Naive thymus-derived CD8-positive, alpha-beta T cell (primary cell): ENCODE results near the gene TPM4. TPM values are rescaled to one million over a fixed set of nuclear protein-coding genes. Genes with fewer than 3 reads are reported as not detected.
"Not testable (repeated sequence)": the region's sequence is repeated elsewhere in the genome, so short reads cannot be mapped to it uniquely, and the experiment has no call there.

Experiments used
- ATAC-seq, 2 donors: fragments of 150-1000 bp; cut with Tn5 transposase in 1 of 2; sonication (Bioruptor Pico), chemical (Tn5 transposase) in 1 of 2; 1 replicate in 1 of 2; 2 replicates in 1 of 2; pipeline ENCODE4 v1.10.0; 2021; ENCODE audit warnings: mild to moderate bottlenecking in 2 of 2, moderate library complexity in 2 of 2
- POLR2A ChIA-PET: fragments of 350-600 bp; sonication (Branson Sonifier 250); formaldehyde crosslinking; loops from one replicate; lab custom pipeline; 2021; ENCODE audit warnings: antibody characterized with exemption; lab: Charles Lee
- DNase-seq, 10 donors: peaks; one replicate each; pipeline versions ENCODE4 v3.0.0 to v3.0.0-alpha.2; 2020 to 2022
- H3K27ac Mint-ChIP-seq, 10 donors: one replicate each; pipeline ENCODE4 v1.8.0; 2020 to 2022; ENCODE audit warnings: mild to moderate bottlenecking in 10 of 10, mixed read lengths in 10 of 10, moderate library complexity in 4 of 10, inconsistent platforms in 1 of 10
- H3K27me3 Mint-ChIP-seq, 5 donors: one replicate each; pipeline ENCODE4 v1.8.0; 2021 to 2022; ENCODE audit warnings: mixed read lengths in 5 of 5
- H3K36me3 Mint-ChIP-seq, 3 donors: one replicate each; pipeline ENCODE4 v1.8.0; 2020 to 2022; ENCODE audit warnings: mixed read lengths in 3 of 3, mild to moderate bottlenecking in 2 of 3, inconsistent platforms in 1 of 3
- H3K4me1 Mint-ChIP-seq, 4 donors: one replicate each; pipeline ENCODE4 v1.8.0; 2021 to 2022; ENCODE audit warnings: mixed read lengths in 4 of 4
- H3K4me3 Mint-ChIP-seq, 10 donors: one replicate each; pipeline ENCODE4 v1.8.0; 2020 to 2022; ENCODE audit warnings: mild to moderate bottlenecking in 10 of 10, mixed read lengths in 10 of 10, moderate library complexity in 6 of 10, inconsistent platforms in 1 of 10
- H3K9me3 Mint-ChIP-seq, 9 donors: one replicate each; pipeline ENCODE4 v1.8.0; 2020 to 2022; ENCODE audit warnings: mixed read lengths in 9 of 9, mild to moderate bottlenecking in 3 of 9, inconsistent platforms in 1 of 9, moderate library complexity in 1 of 9
- polyA plus RNA-seq, 3 donors: library from polyadenylated mRNA; unstranded; fragments of 300-500 nt; fragmentation: Illumina TruSeq; gene quantifications; one replicate each; pipeline ENCODE4 v1.2.3, GENCODE V29; 2021
- total RNA-seq, 8 experiments: library from RNA in 2 of 8; stranded (reverse) in 2 of 8; gene quantifications; one replicate each; pipeline ENCODE4 v1.2.3 and lab custom pipeline; 2021 to 2026

The TPM4 gene
- total and polyA plus RNA-seq, 5 experiments from 2014 or later, result 27.4 to 60.4 (median 30.8) TPM

- peaks cover 13 to 55% (median 36%) of the 10 kb centered on the region in 4 donors for H3K4me1 Mint-ChIP-seq
- POLR2A ChIA-PET, result interaction anchor here (0.6 to 1.2 kb wide), 8 partner anchors 10 to 743 kb away, joined by 3 to 7 read pairs (median 4); partner anchors contain the start of genes FAM32A and TPM4
- H3K36me3 Mint-ChIP-seq, result peaks cover 0 to 96% (median 36%) of the 10 kb centered on the region in 3 donors
- ATAC-seq (no peak), DNase-seq (peak in 1 of 10 donors; percentile 6)
- no peak overlapping the region for H3K4me3 Mint-ChIP-seq
- no peaks in the 10 kb centered on the region for H3K9me3 Mint-ChIP-seq
- no peaks in the 10 kb centered on the region for H3K27me3 Mint-ChIP-seq
- peak overlapping the region in 5 of 10 donors; percentile 27 to 71 (median 41) for H3K27ac Mint-ChIP-seq
These were observed 12.9 kb downstream of the TPM4 start for GRCh38 chr19:16089010-16089846.

- Mint-ChIP-seq H3K4me3 (no peak overlapping the region), H3K36me3 (peaks cover 0 to 92% (median 47%) of the 10 kb centered on the region in 3 donors), H3K27ac (peak overlapping the region in 4 of 10 donors; percentile 7 to 63 (median 20)), H3K9me3 (no peaks in the 10 kb centered on the region), H3K4me1 (peaks cover 11 to 57% (median 32%) of the 10 kb centered on the region in 4 donors), H3K27me3 (no peaks in the 10 kb centered on the region)
- ATAC-seq, result no peak
- POLR2A ChIA-PET, result interaction anchor here (1.2 to 1.8 kb wide), 2 partner anchors 13 to 21 kb away, joined by 3 to 8 read pairs; no protein-coding TSS in a partner anchor
- no peak for DNase-seq
These were observed 15.5 kb downstream of the TPM4 start for GRCh38 chr19:16091546-16092475.

- no peaks in the 10 kb centered on the region for H3K27me3 Mint-ChIP-seq
- H3K4me3 Mint-ChIP-seq, result peak overlapping the region in 8 of 10 donors; percentile 55 to 82 (median 70)
- H3K27ac Mint-ChIP-seq, result peak overlapping the region; percentile 77 to 96 (median 88)
- peaks cover 0 to 89% (median 33%) of the 10 kb centered on the region in 3 donors for H3K36me3 Mint-ChIP-seq
- peaks cover 15 to 43% (median 34%) of the 10 kb centered on the region in 4 donors for H3K4me1 Mint-ChIP-seq
- no peaks in the 10 kb centered on the region for H3K9me3 Mint-ChIP-seq
- DNase-seq, result peak in 1 of 10 donors; percentile 20
- POLR2A ChIA-PET, result interaction anchor here (0.6 to 3.8 kb wide), 11 partner anchors 8 to 277 kb away, joined by 3 to 31 read pairs (median 4); partner anchors contain the start of gene AP1M1
- ATAC-seq, result no peak
These were observed 18.2 kb downstream of the TPM4 start for GRCh38 chr19:16094360-16095070.

GRCh38 chr19:16095071-16095571, 18.8 kb downstream of the TPM4 start:
- H3K4me1 Mint-ChIP-seq, result peaks cover 17 to 41% (median 33%) of the 10 kb centered on the region in 4 donors
- peaks cover 0 to 88% (median 34%) of the 10 kb centered on the region in 3 donors for H3K36me3 Mint-ChIP-seq
- ATAC-seq, result peak; percentile 78 to 82
- POLR2A ChIA-PET, result interaction anchor here (0.6 to 3.8 kb wide), 12 partner anchors 9 to 277 kb away, joined by 3 to 31 read pairs (median 4); partner anchors contain the start of gene AP1M1
- DNase-seq, result peak in 4 of 10 donors; percentile 36 to 64 (median 47)
- no peaks in the 10 kb centered on the region for H3K27me3 Mint-ChIP-seq
- H3K27ac Mint-ChIP-seq, result peak overlapping the region; percentile 77 to 96 (median 88)
- H3K9me3 Mint-ChIP-seq, result no peaks in the 10 kb centered on the region
- H3K4me3 Mint-ChIP-seq, result peak overlapping the region; percentile 30 to 82 (median 69)

GRCh38 chr19:16096280-16096855, 20.1 kb downstream of the TPM4 start:
- no peaks in the 10 kb centered on the region for H3K9me3 Mint-ChIP-seq
- H3K4me1 Mint-ChIP-seq, result peaks cover 17 to 41% (median 33%) of the 10 kb centered on the region in 4 donors
- H3K27me3 Mint-ChIP-seq, result no peaks in the 10 kb centered on the region
- H3K36me3 Mint-ChIP-seq, result peaks cover 4 to 86% (median 38%) of the 10 kb centered on the region in 3 donors
- H3K27ac Mint-ChIP-seq, result peak overlapping the region in 9 of 10 donors; percentile 48 to 95 (median 86)
- ATAC-seq, result no peak
- no peak for DNase-seq
- H3K4me3 Mint-ChIP-seq, result peak overlapping the region in 4 of 10 donors; percentile 8 to 64 (median 42)
- POLR2A ChIA-PET, result interaction anchor here (0.8 to 3.8 kb wide), 6 partner anchors 8 to 55 kb away, joined by 3 to 31 read pairs (median 6); no protein-coding TSS in a partner anchor

GRCh38 chr19:16098416-16098768, 22.1 kb downstream of the TPM4 start:
- Mint-ChIP-seq H3K9me3 (no peaks in the 10 kb centered on the region), H3K4me3 (no peak overlapping the region), H3K36me3 (peaks cover 4 to 87% (median 41%) of the 10 kb centered on the region in 3 donors), H3K27ac (peak overlapping the region in 1 of 10 donors; percentile 22), H3K4me1 (peaks cover 17 to 37% (median 29%) of the 10 kb centered on the region in 4 donors), H3K27me3 (no peaks in the 10 kb centered on the region)
- POLR2A ChIA-PET, result interaction anchor here (0.6 to 1.1 kb wide), 3 partner anchors 17 to 39 kb away, joined by 4 to 5 read pairs (median 4); no protein-coding TSS in a partner anchor
- ATAC-seq, result no peak
- DNase-seq, result no peak

GRCh38 chr19:16098821-16099220, 22.5 kb downstream of the TPM4 start:
- no peak for ATAC-seq
- H3K9me3 Mint-ChIP-seq, result no peaks in the 10 kb centered on the region
- no peaks in the 10 kb centered on the region for H3K27me3 Mint-ChIP-seq
- no peak overlapping the region for H3K4me3 Mint-ChIP-seq
- peaks cover 4 to 86% (median 40%) of the 10 kb centered on the region in 3 donors for H3K36me3 Mint-ChIP-seq
- DNase-seq, result no peak
- H3K27ac Mint-ChIP-seq, result no peak overlapping the region
- POLR2A ChIA-PET, result interaction anchor here (0.6 to 1.1 kb wide), 4 partner anchors 15 to 40 kb away, joined by 3 to 5 read pairs (median 4); no protein-coding TSS in a partner anchor
- H3K4me1 Mint-ChIP-seq, result peaks cover 15 to 34% (median 26%) of the 10 kb centered on the region in 4 donors

- peaks cover 15 to 31% (median 25%) of the 10 kb centered on the region in 4 donors for H3K4me1 Mint-ChIP-seq
These were observed 23.1 kb downstream of the TPM4 start for GRCh38 chr19:16099314-16099965.

GRCh38 chr19:16100524-16100923, 24.2 kb downstream of the TPM4 start:
- Mint-ChIP-seq H3K4me3 (no peak overlapping the region), H3K4me1 (peaks cover 9 to 20% (median 18%) of the 10 kb centered on the region in 4 donors), H3K27ac (no peak overlapping the region), H3K27me3 (no peaks in the 10 kb centered on the region), H3K36me3 (peaks cover 4 to 75% (median 33%) of the 10 kb centered on the region in 3 donors), H3K9me3 (no peaks in the 10 kb centered on the region)
- ATAC-seq, result no peak
- no peak for DNase-seq
- POLR2A ChIA-PET, result no interaction called here

More at GRCh38 chr19:16099314-16099965, 23.1 kb downstream of the TPM4 start:
- not testable (repeated sequence) for H3K9me3 Mint-ChIP-seq, ATAC-seq, H3K27me3 Mint-ChIP-seq, DNase-seq, H3K4me3 Mint-ChIP-seq
- H3K36me3 Mint-ChIP-seq, result peaks cover 4 to 82% (median 40%) of the 10 kb centered on the region in 3 donors
- peak overlapping the region in 4 of 10 donors; percentile 31 to 62 (median 54) for H3K27ac Mint-ChIP-seq
- POLR2A ChIA-PET, result interaction anchor here (0.6 to 1.1 kb wide), 5 partner anchors 10 to 29 kb away, joined by 3 to 5 read pairs (median 4); no protein-coding TSS in a partner anchor

GRCh38 chr19:16104722-16105121, 28.4 kb downstream of the TPM4 start:
- H3K9me3 Mint-ChIP-seq, result no peaks in the 10 kb centered on the region
- H3K27ac Mint-ChIP-seq, result peak overlapping the region in 3 of 10 donors; percentile 11 to 83 (median 73)
- H3K4me3 Mint-ChIP-seq, result peak overlapping the region in 1 of 10 donors; percentile 25
- ATAC-seq (no peak), DNase-seq (no peak)
- peaks cover 4 to 42% (median 15%) of the 10 kb centered on the region in 3 donors for H3K36me3 Mint-ChIP-seq
- no peaks in the 10 kb centered on the region for H3K27me3 Mint-ChIP-seq
- H3K4me1 Mint-ChIP-seq, result peaks cover 0 to 8% (median under 1%) of the 10 kb centered on the region in 4 donors
- POLR2A ChIA-PET, result interaction anchor here (0.6 to 0.8 kb wide), 2 partner anchors 9 to 14 kb away, joined by 3 to 6 read pairs; no protein-coding TSS in a partner anchor
